SK-N-MC (cell line): ENCODE data around the gene ME1.

Experiments
- DNase-seq: peaks from one replicate; pipeline ENCODE4 v3.0.0-alpha.2; 2011; ENCODE audit warnings: low read depth, low spot score
- H3K27ac ChIP-seq: fragments of 200-600 bp; sonication (generic); 2 replicates; pipeline ENCODE4 v1.5.1; 2016; ENCODE audit warnings: mixed run types
- H3K36me3 ChIP-seq: fragments of 200-600 bp; sonication (generic); 2 replicates; pipeline ENCODE4 v1.6.1; 2017; ENCODE audit warnings: antibody characterized with exemption, low read length, mixed read lengths; ENCODE audit not compliant: insufficient read depth
- H3K4me3 ChIP-seq: fragments of 200-600 bp; sonication (generic); 2 replicates; pipeline ENCODE4 v1.5.1; 2016
- H3K9ac ChIP-seq: fragments of 200-600 bp; sonication (generic); 2 replicates; pipeline ENCODE4 v1.8.0; 2017; ENCODE audit warnings: mixed run types, mixed read lengths; ENCODE audit not compliant: insufficient read length
- H3K9me3 ChIP-seq: fragments of 200-600 bp; sonication (generic); 2 replicates; pipeline ENCODE4 v1.6.1; 2017; ENCODE audit warnings: low read depth, mild to moderate bottlenecking, antibody characterized with exemption, low read length, moderate library complexity, mixed read lengths
- EZH2 ChIP-seq: fragments of 200-600 bp; sonication (generic); IDR thresholded peaks from one replicate; pipeline ENCODE4 v1.6.1; 2017; ENCODE audit warnings: antibody characterized with exemption
- FOXP2 ChIP-seq: optimal IDR thresholded peaks from 2 replicates; pipeline ENCODE3; 2011; ENCODE audit warnings: mild to moderate bottlenecking, moderate library complexity; ENCODE audit not compliant: insufficient read depth; ENCODE audit errors: extremely low read length, control extremely low read depth
- POLR2AphosphoS5 ChIP-seq: IDR thresholded peaks from 2 replicates; pipeline ENCODE4 v1.6.1; 2012; ENCODE audit warnings: mild to moderate bottlenecking, low read depth, low read length, borderline replicate concordance

Gene ME1

DNA sequence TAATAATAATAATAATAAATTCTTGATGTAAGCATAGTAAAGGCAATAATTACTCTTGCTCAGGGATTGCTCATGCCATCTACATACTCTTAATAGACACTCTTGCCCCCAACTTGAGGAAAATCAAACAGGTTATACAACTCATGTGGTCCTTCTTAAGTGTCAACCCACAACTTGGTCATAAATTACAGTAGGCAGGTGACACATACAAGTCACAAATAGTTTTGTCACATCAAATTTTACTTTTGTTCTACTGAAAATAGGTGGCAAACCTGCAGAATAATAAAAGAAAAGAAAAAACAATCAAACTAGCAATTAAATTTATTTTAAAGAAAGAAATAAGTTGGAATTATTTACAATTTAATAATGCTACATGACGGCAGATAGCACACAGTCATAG, 1.6 kb downstream of the ME1 start:
- no peak overlapping the region for H3K27ac ChIP-seq
- DNase-seq, result no peak
- H3K9ac ChIP-seq, result no peak overlapping the region
- H3K4me3 ChIP-seq, result peak overlapping the region; percentile 75
- H3K36me3 ChIP-seq, result peaks cover 21% of the 10 kb centered on the region
- TF ChIP-seq POLR2AphosphoS5 (no peak), EZH2 (no peak), FOXP2 (no peak)
- peaks cover 3% of the 10 kb centered on the region for H3K9me3 ChIP-seq

DNA sequence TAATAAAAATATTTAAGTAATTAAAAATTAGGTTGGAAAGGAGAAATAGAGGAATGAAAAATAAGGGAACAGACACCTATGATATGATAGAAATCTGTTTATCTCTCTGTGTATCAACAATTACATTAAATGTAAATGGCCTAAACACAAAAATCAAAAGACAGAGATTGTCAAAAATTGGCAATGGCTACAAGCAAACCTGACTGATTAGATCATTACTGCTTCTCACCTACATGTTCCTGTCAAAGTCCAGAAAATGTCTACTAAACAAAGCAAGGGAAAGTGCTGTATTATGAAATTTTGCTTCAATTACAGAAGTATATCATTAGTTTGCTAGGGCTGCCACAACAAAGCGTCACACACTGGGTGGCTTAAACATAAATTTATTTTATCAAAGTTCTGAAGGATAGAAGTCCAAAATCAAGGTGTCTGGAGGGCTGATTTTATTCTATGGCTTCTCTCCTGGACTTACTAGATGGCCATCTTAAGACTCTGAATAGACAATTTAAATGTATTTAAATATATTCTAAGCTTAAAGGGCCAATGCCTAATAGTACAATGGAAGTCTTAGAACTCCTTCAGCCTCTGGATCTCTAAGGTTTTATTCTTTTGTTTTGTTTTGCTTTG, 6.3 kb downstream of the ME1 start:
- Histone ChIP-seq H3K4me3 (no peak overlapping the region), H3K9me3 (peaks cover 3% of the 10 kb centered on the region), H3K9ac (no peak overlapping the region), H3K36me3 (peaks cover 40% of the 10 kb centered on the region), H3K27ac (no peak overlapping the region)
- DNase-seq, result no peak
- TF ChIP-seq POLR2AphosphoS5, result no peak
- no peak for TF ChIP-seq EZH2
- TF ChIP-seq FOXP2, result no peak

DNA sequence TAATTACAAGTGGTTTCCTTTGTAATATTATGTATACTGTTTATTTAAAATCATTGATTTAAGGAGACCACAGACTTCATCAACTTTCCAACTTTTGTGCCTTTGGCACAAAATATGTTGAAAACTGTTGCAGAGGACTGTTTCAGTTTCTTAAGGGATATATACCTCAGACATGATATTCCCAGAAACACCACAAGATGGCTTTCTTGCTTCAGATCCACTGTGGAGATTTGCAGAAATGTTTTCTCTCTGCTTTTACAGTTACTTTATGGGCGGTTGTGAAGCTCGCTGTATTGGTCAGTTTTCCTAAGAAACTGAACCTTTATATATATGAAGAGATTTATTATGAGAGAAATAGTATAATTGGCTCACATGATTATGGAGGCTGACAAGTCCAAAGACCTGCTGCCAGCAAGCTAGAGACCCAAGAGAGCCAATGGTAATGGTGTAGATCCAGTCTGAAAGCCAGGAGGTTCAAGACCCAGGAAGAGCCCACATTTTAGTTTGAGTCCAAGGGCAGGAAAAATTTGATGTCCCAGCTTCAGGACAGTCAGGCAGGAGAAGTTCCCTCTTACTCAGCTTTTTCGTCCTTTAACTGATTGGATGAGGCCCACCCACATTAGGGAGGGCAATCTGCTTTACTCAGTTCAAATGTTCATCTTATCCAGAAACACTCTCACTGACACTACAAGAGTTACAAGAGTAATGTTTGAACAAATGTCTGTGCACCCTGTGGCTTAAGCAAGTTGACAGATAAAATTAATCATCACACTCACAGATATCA, 12.8 kb downstream of the ME1 start:
- peak; percentile 37 for DNase-seq
- H3K9me3 ChIP-seq, result no peaks in the 10 kb centered on the region

DNA sequence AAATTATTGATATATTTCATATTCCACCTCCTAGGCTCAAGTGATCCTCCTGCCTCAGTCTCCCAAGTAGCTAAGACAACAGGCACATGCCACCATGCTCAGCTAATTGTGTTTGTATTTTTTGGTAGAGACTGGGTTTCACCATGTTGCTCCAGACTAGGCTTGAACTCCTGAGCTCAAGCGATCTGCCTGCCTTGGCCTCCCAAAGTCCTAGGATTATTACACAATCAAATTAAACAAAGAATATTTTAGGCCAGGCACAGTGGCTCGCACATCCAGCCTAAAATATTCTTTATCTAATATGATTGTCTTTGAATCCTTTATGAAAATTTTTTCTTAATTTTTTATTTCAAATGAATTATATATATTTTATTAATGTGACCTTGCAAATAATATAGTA, 17.8 kb downstream of the ME1 start:
- Histone ChIP-seq H3K9me3 (no peaks in the 10 kb centered on the region), H3K4me3 (no peak overlapping the region), H3K27ac (no peak overlapping the region), H3K36me3 (no peaks in the 10 kb centered on the region), H3K9ac (no peak overlapping the region)
- no peak for DNase-seq
- TF ChIP-seq EZH2 (no peak), FOXP2 (no peak), POLR2AphosphoS5 (no peak)

More for the DNA sequence above, 12.8 kb downstream of the ME1 start:
- Histone ChIP-seq H3K4me3 (no peak overlapping the region), H3K27ac (no peak overlapping the region), H3K9ac (no peak overlapping the region), H3K36me3 (peaks cover 16% of the 10 kb centered on the region)
- TF ChIP-seq FOXP2 (no peak), EZH2 (no peak), POLR2AphosphoS5 (no peak)

GRCh38 chr6:83411731-83412130, 19.1 kb downstream of the ME1 start:
- no peaks in the 10 kb centered on the region for H3K9me3 ChIP-seq
- H3K36me3 ChIP-seq, result peaks cover 11% of the 10 kb centered on the region; the same call in 1 of the 2 replicates
- no peak for TF ChIP-seq EZH2
- TF ChIP-seq FOXP2, result no peak
- no peak for TF ChIP-seq POLR2AphosphoS5
- no peak for DNase-seq
- no peak overlapping the region for H3K4me3 ChIP-seq
- H3K27ac ChIP-seq, result no peak overlapping the region
- H3K9ac ChIP-seq, result no peak overlapping the region

DNA sequence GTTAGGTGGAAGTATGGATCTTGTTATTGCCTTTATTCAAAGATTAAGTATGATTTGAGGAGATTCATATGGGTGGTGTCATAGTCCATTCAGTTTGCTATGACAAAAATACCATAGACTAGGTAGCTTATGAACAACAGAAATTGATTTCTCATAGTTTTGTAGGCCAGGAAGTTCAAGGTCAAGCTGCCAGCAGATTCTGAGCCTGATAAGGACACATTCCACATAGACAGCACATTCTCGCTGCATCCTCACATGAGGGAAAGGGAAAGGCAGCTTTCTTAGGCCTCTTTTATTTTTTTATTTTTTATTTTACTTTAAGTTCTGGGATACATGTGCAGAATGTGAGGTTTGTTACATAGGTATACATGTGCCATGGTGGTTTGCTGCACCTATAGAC, 27.7 kb downstream of the ME1 start:
- Histone ChIP-seq H3K4me3 (no peak overlapping the region), H3K9me3 (no peaks in the 10 kb centered on the region), H3K9ac (no peak overlapping the region), H3K36me3 (peaks cover 19% of the 10 kb centered on the region; the same call in 1 of the 2 replicates), H3K27ac (no peak overlapping the region)
- DNase-seq, result no peak
- TF ChIP-seq EZH2, result no peak
- no peak for TF ChIP-seq POLR2AphosphoS5
- TF ChIP-seq FOXP2, result no peak

GRCh38 chr6:83389606-83390005, 41.2 kb downstream of the ME1 start:
- no peak for DNase-seq
- Histone ChIP-seq H3K36me3 (no peaks in the 10 kb centered on the region; the same call in 1 of the 2 replicates), H3K27ac (no peak overlapping the region), H3K9ac (no peak overlapping the region), H3K4me3 (no peak overlapping the region), H3K9me3 (no peaks in the 10 kb centered on the region)
- TF ChIP-seq POLR2AphosphoS5 (no peak), EZH2 (no peak), FOXP2 (no peak)

- Histone ChIP-seq H3K27ac (no peak overlapping the region), H3K9ac (no peak overlapping the region), H3K4me3 (no peak overlapping the region), H3K36me3 (no peaks in the 10 kb centered on the region), H3K9me3 (no peaks in the 10 kb centered on the region)
- DNase-seq, result no peak
- TF ChIP-seq FOXP2, result no peak
- no peak for TF ChIP-seq EZH2
- no peak for TF ChIP-seq POLR2AphosphoS5
Measured at GRCh38 chr6:83385473-83385872, 45.4 kb downstream of the ME1 start.

DNA sequence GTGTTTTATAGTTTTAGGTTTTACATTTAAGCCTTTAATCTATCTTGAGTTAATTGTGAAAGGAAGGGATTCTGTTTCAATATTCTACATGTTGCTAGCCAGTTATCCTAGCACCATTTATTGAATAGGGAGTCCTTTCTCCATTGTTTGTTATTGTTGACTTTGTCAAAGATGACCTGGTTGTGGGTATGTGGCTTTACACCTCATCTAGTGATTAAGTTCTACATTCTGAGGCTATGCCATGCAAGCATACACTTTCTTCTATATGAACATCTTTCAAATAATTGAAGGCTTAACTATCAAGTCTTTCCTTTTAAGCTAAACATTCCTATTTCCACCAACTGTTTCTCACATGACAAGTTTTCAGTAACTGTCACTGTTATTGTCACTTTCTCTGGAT, 46.1 kb downstream of the ME1 start:
- H3K9me3 ChIP-seq, result no peaks in the 10 kb centered on the region
- no peak overlapping the region for H3K9ac ChIP-seq
- no peak for DNase-seq
- no peak overlapping the region for H3K27ac ChIP-seq
- no peaks in the 10 kb centered on the region for H3K36me3 ChIP-seq
- H3K4me3 ChIP-seq, result no peak overlapping the region
- TF ChIP-seq EZH2 (no peak), FOXP2 (no peak), POLR2AphosphoS5 (no peak)
